Activated CD4-positive, alpha-beta T cell treated with anti-CD3 and anti-CD28 coated beads, Interleukin-2, amount 50 U/mL, for 4 hours (primary cell): ENCODE measurements around the gene DHX30.
"Not testable (repeated sequence)": the region's sequence is repeated elsewhere in the genome, so short reads cannot be mapped to it uniquely, and the experiment has no call there.

Experiments used
- DNase-seq, 2 experiments: peaks; one replicate each; pipeline ENCODE4 v3.0.0-alpha.2; 2020

Gene DHX30

GRCh38 chr3:47817609-47818008 is 14.7 kb downstream of the DHX30 start:
- DNase-seq: no peak

- peak; percentile 56 to 64 for DNase-seq
These were observed 21.9 kb downstream of the DHX30 start for GRCh38 chr3:47824541-47825473.

DNA sequence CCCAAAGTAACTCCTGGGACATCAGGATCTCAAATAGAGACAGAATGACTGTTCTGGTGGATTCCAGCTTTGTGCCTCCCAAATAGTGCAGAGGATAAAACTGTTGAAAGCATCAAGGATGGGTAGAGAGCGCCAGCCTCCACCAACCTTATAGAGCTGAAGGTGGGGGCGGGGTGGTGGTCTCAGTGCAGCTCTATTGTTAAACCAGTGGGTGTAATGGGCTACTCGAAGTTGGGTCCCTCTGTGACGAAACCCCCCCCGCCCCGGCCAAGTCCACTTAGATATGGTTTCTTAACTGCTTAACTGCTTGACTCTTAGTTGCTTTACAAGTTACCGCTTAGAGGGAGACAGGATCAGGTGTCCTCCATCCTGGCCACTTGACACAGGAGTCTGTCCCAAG is 22.7 kb downstream of the DHX30 start:
- no peak for DNase-seq

DNA sequence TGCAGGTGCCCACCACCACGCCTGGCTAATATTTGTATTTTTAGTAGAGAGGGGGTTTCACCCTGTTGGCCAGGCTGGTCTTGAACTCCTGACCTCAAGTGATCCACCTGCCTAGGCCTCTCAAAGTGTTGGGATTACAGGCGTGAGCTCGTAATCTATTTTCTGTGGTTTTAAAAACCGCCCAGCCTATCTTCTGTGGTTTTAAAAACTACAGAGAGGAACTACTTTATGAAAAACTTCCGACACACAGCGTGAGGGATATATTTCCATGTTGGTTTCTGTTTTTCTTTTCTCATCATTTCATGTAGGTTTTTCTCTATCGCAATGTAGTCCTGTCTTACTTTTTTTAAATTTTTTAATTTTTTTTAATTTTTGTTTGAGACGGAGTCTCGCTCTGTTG is 26.5 kb downstream of the DHX30 start:
- not testable (repeated sequence) for DNase-seq

DNA sequence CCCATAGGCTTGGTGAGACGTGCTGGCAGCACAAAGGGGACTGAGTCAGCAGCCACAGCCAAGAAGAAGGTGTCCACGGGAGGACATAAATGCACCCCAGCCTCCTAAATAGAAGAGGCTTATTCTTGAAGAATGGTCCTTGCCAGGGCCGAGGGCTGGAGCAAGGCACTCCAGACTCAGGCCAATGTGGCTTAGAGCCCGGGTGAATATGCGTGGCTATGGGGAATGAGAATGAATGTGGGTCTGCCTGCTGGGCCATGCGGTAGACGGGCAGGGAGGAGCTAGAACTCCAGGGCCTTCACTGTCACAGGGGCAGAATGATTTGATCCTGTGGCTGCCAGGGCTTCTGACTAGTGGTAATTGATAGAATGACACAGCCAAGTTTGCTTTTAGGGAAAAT is 34.0 kb downstream of the DHX30 start:
- no peak for DNase-seq

DNA sequence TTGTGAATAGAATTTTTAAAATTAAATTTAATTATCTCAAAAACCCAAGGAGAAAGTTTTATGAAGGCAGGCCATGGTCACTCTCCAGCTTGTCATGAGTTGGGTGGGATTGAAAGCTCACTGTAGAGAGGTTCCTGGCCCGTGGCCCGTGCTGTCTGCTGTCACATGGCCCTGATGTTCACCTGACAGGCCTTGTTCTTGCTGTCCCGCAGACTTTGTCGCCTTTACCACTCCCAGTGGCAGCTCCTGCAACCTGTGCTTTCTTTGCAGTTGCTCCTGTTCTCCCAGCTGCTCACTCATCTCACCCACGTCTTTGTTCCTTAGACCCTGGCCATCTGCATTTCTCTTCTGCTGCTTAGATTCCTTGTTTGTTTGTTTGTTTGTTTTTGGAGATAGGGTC is 35.6 kb downstream of the DHX30 start:
- DNase-seq: no peak

DNA sequence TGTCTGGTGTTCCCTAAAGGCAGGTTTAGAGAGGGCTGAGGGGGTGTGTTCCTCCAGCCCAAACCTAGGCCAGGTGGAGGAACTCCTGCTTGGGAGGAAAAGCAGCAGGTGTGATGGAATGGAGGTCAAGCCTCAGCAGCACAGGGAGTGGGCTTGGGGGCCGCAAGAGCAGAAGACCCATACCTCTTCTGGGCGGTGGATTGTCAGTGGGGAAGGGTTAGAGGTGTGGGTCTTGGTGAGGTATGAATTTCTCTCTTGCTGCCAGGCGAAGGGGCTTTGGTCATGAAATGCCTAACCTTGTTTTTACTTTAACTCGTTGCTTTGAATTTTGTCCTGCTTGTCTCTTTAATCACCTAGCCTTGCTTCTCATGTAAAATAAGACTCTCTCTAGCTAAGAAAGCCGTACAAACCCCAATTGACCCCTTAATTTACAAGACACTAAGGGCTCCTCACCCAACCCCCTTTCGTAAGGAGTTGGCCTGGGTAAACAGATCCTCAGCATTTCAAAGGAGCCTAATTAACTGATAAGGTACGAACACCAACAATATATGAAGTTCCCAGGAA is 38.9 kb downstream of the DHX30 start:
- DNase-seq: no peak

GRCh38 chr3:47846186-47846879 is 43.4 kb downstream of the DHX30 start:
- DNase-seq: no peak

DNA sequence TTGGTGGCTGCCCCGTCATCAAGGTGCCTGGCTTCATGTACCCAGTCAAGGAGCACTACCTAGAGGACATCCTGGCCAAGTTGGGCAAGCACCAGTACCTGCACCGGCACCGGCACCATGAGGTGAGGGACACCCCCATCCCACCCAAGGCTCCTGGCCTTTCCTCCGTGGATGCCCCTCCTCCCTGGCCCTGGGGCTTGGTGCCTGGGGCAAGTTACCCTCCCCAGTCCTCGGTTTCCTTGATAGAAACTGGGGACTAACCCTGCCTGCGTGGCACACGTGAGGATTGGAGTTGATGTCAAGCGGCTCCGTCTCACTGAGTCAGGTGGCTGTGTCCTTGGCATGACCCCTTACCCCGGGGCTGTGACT is 43.9 kb downstream of the DHX30 start:
- DNase-seq: no peak

DNA sequence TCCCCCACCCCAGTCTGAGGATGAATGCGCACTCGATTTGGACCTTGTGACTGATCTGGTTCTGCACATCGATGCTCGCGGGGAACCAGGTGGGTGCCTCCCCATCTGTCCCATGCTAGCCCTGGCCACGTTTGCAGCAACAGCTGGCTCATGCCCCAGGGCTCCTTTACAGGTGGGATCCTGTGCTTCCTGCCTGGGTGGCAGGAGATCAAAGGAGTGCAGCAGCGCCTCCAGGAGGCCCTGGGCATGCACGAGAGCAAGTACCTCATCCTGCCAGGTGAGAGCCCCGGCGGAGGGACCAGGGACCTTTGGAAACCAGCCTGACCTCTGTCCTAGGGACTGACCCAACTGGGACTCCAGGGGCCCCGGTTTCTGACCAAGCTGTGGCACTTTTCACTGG is 44.3 kb downstream of the DHX30 start:
- no peak for DNase-seq

- no peak for DNase-seq
These were observed 45.0 kb downstream of the DHX30 start for GRCh38 chr3:47847801-47848518.

DNA sequence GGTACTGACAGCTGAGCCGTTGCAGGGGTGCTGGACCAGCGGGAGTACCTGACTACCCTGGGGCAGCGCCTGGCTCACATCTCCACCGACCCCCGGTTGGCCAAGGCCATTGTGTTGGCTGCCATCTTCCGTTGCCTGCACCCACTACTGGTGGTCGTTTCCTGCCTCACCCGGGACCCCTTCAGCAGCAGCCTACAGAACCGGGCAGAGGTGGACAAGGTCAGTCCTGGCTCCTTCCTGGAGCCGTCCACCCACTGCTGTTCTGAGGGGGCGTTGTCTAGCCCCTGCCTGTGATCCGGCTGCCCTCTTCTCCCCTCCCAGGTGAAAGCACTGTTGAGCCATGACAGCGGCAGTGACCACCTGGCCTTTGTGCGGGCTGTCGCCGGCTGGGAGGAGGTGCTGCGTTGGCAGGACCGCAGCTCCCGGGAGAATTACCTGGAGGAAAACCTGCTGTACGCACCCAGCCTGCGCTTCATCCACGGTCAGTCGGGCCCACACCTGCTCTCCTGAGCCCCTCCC is 45.7 kb downstream of the DHX30 start:
- DNase-seq: no peak

DNA sequence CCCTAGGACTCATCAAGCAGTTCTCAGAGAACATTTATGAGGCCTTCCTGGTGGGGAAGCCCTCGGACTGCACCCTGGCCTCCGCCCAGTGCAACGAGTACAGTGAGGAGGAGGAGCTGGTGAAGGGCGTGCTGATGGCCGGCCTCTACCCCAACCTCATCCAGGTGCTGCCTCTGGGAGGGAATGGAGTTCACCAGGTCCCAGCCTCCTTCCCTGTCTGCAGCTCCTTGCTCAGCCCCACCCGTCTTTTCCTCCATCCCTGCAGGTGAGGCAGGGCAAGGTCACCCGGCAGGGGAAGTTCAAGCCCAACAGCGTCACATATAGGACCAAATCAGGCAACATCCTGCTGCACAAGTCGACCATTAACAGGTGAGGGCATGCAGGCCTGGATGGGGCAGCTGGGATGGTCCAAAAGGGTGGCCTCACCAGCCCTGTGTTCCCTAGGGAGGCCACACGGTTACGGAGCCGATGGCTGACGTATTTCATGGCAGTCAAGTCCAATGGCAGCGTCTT is 46.3 kb downstream of the DHX30 start:
- no peak for DNase-seq

GRCh38 chr3:47849699-47850563 is 47.0 kb downstream of the DHX30 start:
- DNase-seq: no peak

DNA sequence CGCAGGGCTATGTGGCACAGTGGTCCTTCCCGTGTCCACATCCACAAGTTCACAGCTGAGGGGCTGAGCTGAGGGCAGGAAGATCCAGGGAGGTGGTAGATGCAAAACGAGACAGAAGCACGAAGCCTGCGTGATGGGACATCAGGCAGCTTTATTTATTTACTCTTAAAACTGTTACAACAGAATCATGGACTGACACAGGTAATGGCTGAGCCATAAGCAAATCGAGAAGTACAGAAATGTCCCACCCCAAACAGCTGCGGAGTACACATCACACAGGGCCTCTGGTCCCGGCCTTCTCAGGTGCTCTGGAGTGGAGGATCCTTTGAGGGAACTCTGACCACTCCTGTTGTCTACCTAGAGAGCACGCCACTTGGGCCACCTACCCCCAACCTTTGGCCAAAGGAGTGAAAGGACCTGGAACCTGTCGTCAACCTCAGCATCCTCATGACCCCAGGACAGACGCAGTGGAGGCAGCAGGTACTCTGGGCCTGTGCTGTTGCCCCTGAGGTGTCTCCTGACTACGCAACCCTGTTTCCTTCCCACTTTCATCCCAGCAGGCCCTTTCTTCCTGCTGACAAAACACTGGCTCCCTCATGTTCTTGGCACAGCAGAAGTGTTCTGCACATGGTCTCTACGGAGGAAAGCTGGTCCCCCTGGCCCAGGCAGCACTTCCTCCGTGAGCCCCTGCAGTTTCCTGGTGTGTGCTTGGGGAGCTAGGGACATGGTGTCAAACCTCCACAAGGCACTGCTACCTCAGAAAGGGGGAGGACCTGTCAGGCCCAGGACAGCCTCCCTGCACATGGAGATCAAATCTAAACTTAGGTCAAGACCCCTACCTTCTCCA is 47.8 kb downstream of the DHX30 start:
- no peak for DNase-seq

DNA sequence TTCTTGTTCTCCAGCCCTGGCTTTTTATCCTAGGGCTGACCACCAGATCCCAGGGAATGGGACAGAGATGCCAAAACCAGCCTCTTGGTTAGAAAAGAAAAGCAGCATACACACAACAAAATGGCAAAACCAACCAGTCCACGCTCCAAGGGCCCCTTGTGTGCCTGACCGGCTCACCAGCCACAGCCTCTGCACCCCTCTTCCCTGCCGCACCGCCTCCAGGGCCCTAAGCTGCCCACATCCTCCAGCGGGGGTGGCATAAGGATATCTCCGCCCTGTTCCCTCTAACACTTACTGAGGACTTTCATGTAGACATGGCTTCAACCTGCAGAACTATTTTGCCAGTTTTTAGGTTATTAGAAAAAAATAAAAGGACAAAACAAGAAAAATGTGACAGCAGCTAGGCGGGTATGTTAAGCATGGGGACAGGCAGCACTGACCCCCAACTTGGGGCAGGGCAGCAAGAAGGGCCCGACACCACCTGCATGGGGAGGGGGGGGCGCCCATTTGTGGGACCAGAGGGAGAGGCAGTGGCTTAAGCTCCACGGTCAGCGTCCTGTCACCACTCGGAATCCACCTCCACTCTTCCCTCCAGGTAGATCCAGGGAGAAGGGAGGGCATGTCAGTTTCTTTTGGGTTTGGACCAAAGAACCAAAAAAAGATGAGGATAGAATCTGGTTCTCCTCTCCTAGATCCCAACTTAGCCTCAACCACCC is 49.1 kb downstream of the DHX30 start:
- no peak for DNase-seq

- no peak for DNase-seq
These were observed 50.0 kb downstream of the DHX30 start for GRCh38 chr3:47852604-47853602.

DNA sequence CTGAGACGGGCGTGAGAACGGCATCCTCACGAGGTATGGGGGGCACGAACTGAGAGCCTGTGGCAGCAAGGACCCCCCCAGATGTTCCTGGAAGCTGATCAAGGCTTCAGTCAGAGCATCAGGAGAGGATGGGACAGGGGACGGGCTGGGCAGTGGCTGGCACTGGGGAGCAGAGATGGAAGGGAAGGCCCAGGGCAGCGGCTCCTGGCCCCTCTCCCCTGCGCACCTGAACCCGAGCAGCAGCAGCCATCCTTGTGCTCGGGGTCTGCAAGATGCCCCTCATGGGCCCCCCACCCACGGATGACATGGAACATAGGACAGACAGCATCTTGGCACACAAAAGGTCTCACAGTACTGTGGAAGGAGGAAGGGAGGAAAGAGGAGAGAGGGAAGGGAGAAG is 51.3 kb downstream of the DHX30 start:
- no peak for DNase-seq
